Parathyroid adenoma (tissue), 2 donors: ENCODE measurements around the gene HACL1.
"Not testable (repeated sequence)": the region's sequence is repeated elsewhere in the genome, so short reads cannot be mapped to it uniquely, and the experiment has no call there.

Source experiments
- H2AFZ ChIP-seq: fragments of 300-600 bp; sonication (generic); one replicate; pipeline ENCODE4 v1.7.0; 2017; ENCODE audit warnings: antibody characterized with exemption, mild to moderate bottlenecking
- H3K27ac ChIP-seq: fragments of 300-600 bp; sonication (generic); one replicate; pipeline ENCODE4 v1.7.0; 2017
- H3K27me3 ChIP-seq: fragments of 300-600 bp; sonication (generic); one replicate; pipeline ENCODE4 v1.7.0; 2017; ENCODE audit warnings: low read length; ENCODE audit not compliant: control insufficient read depth, insufficient read depth
- H3K36me3 ChIP-seq: fragments of 300-600 bp; sonication (generic); one replicate; pipeline ENCODE4 v1.7.0; 2017; ENCODE audit warnings: low read length; ENCODE audit not compliant: control insufficient read depth, insufficient read depth
- H3K4me1 ChIP-seq: fragments of 300-600 bp; sonication (generic); one replicate; pipeline ENCODE4 v1.7.0; 2017; ENCODE audit warnings: control low read depth
- H3K4me2 ChIP-seq: fragments of 300-600 bp; sonication (generic); one replicate; pipeline ENCODE4 v1.7.0; 2017; ENCODE audit warnings: low read length
- H3K4me3 ChIP-seq: fragments of 300-600 bp; sonication (generic); one replicate; pipeline ENCODE4 v1.7.0; 2017; ENCODE audit warnings: low read depth, low read length
- H3K79me2 ChIP-seq: fragments of 300-600 bp; sonication (generic); one replicate; pipeline ENCODE4 v1.7.0; 2017; ENCODE audit warnings: control low read depth
- H3K9ac ChIP-seq: fragments of 300-600 bp; sonication (generic); one replicate; pipeline ENCODE4 v1.7.0; 2017; ENCODE audit warnings: mild to moderate bottlenecking
- H3K9me3 ChIP-seq: fragments of 300-600 bp; sonication (generic); one replicate; pipeline ENCODE4 v1.7.0; 2017; ENCODE audit warnings: low read length; ENCODE audit not compliant: control insufficient read depth
- CTCF ChIP-seq: fragments of 300-600 bp; sonication (generic); IDR thresholded peaks from one replicate; pipeline ENCODE4 v1.7.0; 2017; ENCODE audit warnings: antibody characterized with exemption, mild to moderate bottlenecking
- donor health status: primary hyperparathyroidism.

HACL1 gene

GRCh38 chr3:15536856-15537255 is 64.5 kb downstream of the HACL1 start:
- no peaks in the 10 kb centered on the region for H3K27me3 ChIP-seq
- no peak overlapping the region for H3K4me3 ChIP-seq
- H3K9me3 ChIP-seq, result no peaks in the 10 kb centered on the region
- no peak overlapping the region for H3K9ac ChIP-seq
- H3K36me3 ChIP-seq, result no peaks in the 10 kb centered on the region
- no peak overlapping the region for H2AFZ ChIP-seq
- no peak for TF ChIP-seq CTCF
- no peak overlapping the region for H3K27ac ChIP-seq
- H3K4me2 ChIP-seq, result no peak overlapping the region
- no peaks in the 10 kb centered on the region for H3K79me2 ChIP-seq
- no peaks in the 10 kb centered on the region for H3K4me1 ChIP-seq

DNA sequence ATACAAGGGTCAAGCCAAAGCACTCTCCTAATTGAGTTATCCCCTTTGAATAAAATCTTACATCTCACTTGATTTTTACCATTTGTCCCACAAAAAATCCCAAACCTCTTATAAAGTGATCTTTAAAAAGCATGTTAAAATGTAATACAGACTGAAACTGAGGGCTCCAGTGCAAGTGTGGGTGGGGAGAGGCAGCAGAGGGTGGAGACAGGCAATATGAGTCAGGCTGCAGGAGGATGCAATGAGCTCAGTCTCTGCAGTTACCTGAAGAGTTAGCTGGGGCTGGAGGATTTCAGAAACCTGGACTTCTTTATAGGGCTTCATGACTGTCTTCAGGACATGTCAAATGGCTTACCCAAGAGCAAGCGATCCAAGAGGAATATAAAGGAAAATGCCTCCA is 65.6 kb downstream of the HACL1 start:
- Histone ChIP-seq H3K4me1 (no peaks in the 10 kb centered on the region), H3K9ac (no peak overlapping the region), H3K4me3 (no peak overlapping the region), H3K36me3 (no peaks in the 10 kb centered on the region), H3K27ac (no peak overlapping the region), H2AFZ (no peak overlapping the region), H3K27me3 (no peaks in the 10 kb centered on the region), H3K79me2 (no peaks in the 10 kb centered on the region), H3K4me2 (no peak overlapping the region), H3K9me3 (no peaks in the 10 kb centered on the region)
- no peak for TF ChIP-seq CTCF

DNA sequence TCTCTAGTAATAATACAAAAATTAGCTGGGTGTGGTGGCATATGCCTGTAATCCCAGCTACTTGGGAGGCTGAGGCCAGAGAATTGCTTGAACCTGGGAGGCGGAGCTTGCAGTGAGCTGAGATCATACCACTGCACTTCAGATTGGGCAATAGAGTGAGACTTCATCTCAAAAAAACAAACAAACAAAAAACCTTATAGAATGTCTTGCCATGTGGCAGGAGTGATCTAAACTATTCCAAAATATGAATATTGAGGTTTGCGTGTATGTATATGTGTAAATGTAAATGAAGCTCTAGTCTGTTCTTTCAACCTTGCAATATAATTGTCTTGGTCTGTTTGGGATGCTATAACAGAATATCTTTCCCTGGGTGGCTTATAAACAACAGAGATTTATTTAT is 68.8 kb downstream of the HACL1 start:
- H3K4me2 ChIP-seq, H3K79me2 ChIP-seq, H2AFZ ChIP-seq, H3K27me3 ChIP-seq, H3K36me3 ChIP-seq, H3K9me3 ChIP-seq, H3K9ac ChIP-seq, H3K4me1 ChIP-seq, H3K4me3 ChIP-seq, H3K27ac ChIP-seq: not testable (repeated sequence)

GRCh38 chr3:15531346-15531745 is 70.0 kb downstream of the HACL1 start:
- Histone ChIP-seq H3K36me3 (no peaks in the 10 kb centered on the region), H3K9me3 (no peaks in the 10 kb centered on the region), H3K27me3 (no peaks in the 10 kb centered on the region), H3K4me3 (no peak overlapping the region), H3K79me2 (no peaks in the 10 kb centered on the region), H3K27ac (no peak overlapping the region), H3K9ac (no peak overlapping the region), H3K4me2 (no peak overlapping the region), H2AFZ (no peak overlapping the region), H3K4me1 (no peaks in the 10 kb centered on the region)
- TF ChIP-seq CTCF, result no peak

GRCh38 chr3:15528854-15529537 is 72.4 kb downstream of the HACL1 start:
- Histone ChIP-seq H3K4me2 (no peak overlapping the region), H3K79me2 (no peaks in the 10 kb centered on the region), H3K27me3 (no peaks in the 10 kb centered on the region), H3K9ac (no peak overlapping the region), H3K36me3 (no peaks in the 10 kb centered on the region), H3K27ac (no peak overlapping the region), H3K9me3 (no peaks in the 10 kb centered on the region), H2AFZ (no peak overlapping the region), H3K4me1 (no peaks in the 10 kb centered on the region), H3K4me3 (no peak overlapping the region)
- TF ChIP-seq CTCF, result no peak
